Stimulated activated CD4-positive, alpha-beta T cell treated with anti-CD3 and anti-CD28 coated beads, TNF-alpha, amount 100 ng/mL, for 48 hours (primary cell): ENCODE data around the gene ZNF786.
A peak's percentile ranks its signal among the peaks of the same experiment; 100 is the strongest.
"Not testable (repeated sequence)": the region's sequence is repeated elsewhere in the genome, so short reads cannot be mapped to it uniquely, and the experiment has no call there.

Experiments
- DNase-seq, 3 donors: peaks; one replicate each; pipeline ENCODE4 v3.0.0-alpha.2; 2020; ENCODE audit warnings: low read depth in 3 of 3

Gene ZNF786

DNA sequence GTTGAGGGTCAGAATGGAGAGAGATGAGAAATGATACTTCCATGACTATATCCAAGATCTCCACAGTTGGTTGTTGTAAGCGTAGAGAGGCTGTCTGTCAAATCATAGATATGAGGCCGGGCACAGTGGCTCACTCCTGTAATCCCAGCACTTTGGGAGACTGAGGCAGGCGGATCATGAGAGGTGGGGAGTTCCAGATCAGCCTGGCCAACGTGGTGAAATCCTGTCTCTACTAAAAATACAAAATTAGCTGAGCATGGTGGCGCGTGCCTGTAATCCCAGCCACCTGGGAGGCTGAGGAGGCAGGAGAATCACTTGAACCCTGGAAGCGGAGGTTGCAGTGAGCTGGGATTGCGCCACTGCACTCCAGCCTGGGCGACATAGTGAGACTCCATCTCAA, 60.1 kb downstream of the ZNF786 start:
- not testable (repeated sequence) for DNase-seq

DNA sequence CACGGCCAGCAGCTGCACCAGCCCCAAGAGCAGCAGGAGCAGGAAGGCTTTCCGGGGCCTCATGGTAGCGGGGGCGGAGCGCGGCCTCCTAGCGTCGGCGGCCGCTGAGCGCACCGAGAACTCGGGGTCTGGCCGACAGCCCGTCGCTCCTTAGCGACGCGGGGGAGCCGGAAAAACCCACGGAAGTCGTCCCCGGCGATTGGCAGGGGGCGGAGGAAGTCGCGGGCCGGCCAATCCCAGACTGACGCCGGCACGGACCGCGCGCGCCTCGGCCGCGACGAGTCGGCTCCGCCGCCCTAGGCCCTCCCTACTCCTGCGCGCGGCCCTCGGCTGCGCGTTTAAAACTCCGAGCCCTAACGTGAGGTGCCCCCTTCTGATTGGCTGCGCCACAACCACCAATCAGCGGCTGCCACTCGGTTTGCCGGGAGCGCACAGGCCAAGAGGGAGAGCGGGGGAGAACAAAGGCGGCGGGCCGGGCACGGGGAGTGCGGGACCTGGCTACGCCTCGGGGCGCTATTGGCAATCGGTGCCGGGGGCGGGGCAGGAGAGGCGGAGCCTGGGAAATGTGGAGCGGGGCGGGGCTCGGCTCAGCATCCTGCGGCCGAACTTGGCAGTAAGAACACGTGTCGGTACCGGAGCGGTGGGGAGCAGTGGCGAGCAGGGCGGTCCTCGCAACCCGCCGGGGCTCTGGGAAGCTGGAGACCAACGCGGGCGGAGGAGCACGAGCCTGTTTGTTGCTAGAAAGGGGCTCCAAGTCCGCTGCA, 62.0 kb downstream of the ZNF786 start, which contains the start of gene PDIA4:
TSS of gene PDIA4 (minus strand) at position 160 of the 764 bp plus-strand sequence. CDS start at position 63, 97 bp downstream.
- DNase-seq = peak; percentile 100

DNA sequence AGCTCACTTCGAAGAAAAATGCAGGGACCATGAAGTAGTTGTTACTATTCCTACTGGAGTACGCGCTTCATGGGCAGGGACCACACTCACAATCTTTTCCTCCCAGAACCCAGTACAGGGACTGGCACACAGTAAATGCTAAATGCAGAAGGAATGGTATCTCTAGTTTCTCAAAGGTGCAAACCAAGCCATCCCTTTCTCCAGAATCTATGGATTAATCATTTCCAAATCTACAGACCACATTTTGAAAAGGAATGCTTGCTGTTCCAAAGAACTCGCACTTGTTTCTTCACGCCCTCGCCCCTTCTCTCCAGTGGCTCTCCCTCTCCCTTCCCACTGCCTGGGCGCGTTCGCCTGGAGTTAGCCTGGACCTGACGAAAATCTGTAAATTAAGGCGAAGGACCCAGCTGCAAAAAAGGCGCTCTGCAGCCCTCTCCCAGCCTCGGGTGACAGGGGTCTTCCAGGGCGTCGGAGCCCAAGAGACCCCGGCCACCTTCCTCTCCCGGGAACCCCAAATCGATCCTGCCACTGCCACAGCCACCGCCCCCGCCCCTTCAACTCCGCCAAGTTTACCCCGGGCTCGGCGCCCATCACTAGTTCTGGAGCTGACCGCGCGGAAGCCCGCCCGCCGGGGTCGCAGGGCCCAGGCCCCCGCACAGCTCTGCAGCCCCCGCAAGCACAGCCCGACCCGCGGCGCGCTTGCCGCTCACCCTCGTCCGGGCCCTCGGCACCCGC, 62.7 kb downstream of the ZNF786 start:
- no peak for DNase-seq

DNA sequence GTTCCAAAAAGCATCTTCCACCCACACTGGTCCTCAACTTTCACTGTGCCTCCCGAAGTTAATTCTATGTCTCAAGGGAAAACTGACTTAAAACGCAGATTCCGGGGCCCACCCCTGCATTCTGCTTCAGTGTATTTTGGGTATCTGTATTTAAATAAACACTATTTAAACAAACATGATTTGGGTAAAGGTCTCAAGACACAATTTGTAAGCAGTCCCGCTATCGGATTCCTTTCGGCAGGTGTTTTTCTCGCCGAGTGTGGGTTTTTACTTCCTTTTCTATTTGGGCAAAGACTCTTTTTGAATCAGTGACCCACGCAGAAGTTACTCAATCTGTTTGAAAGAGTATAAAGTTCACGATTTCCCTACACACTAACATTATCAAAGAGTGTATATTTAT, 63.5 kb downstream of the ZNF786 start:
- no peak for DNase-seq

DNA sequence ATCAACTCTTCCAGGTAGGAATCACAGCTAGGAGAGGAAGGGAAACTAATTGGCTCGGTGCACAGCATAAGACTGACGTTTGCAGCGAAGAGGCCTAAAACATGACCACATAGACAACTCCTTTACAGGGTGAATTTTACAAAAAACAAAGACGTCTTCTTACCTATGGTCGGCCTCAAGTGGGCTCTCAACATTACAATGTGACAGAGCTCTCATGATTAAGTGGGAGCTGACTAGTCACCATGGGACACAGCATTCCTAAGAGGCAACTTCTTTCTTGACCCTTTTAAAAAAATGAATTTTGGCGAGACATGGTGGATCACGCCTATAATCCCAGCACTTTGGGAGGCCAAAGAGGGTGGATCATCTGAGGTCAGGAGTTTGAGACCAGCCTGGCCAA, 66.9 kb downstream of the ZNF786 start:
- DNase-seq = no peak

DNA sequence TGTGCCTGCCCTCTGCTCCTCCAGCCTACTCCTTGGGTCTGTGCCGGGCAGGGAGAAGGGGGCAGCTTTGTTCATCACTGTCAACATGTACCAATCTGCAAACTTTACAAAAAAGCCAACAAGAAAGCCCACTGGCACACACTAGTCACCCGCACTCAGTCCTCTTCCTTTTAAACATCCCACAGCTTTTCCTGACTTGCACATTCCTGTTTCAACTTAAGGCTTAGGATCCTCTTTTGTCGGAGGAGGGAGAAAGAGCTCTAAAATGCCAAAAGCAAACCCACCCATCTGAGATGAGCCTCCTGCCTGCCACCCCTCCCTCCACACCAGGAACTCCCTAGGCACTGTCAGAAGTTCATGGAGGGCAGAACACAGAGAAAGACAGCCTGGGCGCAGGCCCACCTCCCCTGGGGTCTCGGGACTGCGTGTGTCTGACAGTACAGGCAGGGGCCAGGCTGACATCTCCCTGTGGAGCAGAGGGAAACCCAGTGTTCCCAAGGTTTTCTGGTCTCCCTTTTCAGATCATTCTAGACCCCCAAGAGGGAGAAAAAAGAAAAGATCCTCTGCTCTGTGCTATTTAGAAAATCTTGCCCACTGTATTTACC, 67.7 kb downstream of the ZNF786 start:
- no peak for DNase-seq

DNA sequence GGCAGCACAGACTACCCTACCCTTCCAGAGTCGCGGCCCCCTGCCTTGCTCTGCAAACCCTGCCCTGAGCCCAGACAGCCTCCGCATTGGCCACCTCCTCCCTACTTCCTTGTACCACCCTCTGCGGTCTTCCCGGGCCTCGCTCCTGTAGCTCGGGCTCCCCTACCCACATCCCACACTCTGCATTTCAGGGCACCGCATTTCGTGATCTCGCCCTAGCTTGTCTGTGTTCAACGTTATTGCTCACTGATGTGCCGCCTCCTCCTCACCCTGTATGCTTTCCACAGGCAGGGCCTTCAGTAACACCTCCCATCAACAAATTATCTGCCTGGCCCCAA, 68.8 kb downstream of the ZNF786 start:
- DNase-seq = no peak

DNA sequence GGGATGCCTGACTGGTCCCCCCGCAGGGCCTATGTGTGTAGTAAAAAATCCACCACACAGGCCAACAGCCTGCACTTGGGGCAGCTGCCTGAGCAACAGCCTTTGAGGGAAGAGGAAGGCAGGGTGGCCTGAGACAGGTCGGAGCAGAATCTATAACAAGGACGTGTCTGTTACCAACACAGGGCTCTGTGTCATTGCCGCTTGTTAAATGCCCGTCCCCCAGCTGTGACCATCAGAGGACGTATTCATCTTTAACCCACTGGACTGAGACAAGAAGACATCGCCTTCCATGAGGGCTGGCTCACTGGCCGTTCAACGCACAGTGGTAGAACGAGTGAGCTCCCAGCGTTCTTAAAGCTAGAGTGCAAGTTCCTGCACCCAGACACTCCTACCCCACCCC, 70.0 kb downstream of the ZNF786 start:
- DNase-seq = no peak
